GM12874 (cell line): ENCODE measurements around the gene PVRIG.

Source experiments
- TF ChIP-seq, protein P1 (sequence below): IDR thresholded peaks from 2 replicates; pipeline ENCODE4 v1.5.1; 2011; ENCODE audit warnings: low read depth, mild to moderate bottlenecking, control low read depth, low read length, moderate library complexity; ENCODE audit not compliant: insufficient read depth

PVRIG gene

GRCh38 chr7:100221231-100221718 lies 1.5 kb downstream of the PVRIG start:
- TF ChIP-seq, protein P1, sequence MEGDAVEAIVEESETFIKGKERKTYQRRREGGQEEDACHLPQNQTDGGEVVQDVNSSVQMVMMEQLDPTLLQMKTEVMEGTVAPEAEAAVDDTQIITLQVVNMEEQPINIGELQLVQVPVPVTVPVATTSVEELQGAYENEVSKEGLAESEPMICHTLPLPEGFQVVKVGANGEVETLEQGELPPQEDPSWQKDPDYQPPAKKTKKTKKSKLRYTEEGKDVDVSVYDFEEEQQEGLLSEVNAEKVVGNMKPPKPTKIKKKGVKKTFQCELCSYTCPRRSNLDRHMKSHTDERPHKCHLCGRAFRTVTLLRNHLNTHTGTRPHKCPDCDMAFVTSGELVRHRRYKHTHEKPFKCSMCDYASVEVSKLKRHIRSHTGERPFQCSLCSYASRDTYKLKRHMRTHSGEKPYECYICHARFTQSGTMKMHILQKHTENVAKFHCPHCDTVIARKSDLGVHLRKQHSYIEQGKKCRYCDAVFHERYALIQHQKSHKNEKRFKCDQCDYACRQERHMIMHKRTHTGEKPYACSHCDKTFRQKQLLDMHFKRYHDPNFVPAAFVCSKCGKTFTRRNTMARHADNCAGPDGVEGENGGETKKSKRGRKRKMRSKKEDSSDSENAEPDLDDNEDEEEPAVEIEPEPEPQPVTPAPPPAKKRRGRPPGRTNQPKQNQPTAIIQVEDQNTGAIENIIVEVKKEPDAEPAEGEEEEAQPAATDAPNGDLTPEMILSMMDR, result no peak

- TF ChIP-seq, protein P1, result no peak
Measured at GRCh38 chr7:100221767-100222444, 2.2 kb downstream of the PVRIG start.

DNA sequence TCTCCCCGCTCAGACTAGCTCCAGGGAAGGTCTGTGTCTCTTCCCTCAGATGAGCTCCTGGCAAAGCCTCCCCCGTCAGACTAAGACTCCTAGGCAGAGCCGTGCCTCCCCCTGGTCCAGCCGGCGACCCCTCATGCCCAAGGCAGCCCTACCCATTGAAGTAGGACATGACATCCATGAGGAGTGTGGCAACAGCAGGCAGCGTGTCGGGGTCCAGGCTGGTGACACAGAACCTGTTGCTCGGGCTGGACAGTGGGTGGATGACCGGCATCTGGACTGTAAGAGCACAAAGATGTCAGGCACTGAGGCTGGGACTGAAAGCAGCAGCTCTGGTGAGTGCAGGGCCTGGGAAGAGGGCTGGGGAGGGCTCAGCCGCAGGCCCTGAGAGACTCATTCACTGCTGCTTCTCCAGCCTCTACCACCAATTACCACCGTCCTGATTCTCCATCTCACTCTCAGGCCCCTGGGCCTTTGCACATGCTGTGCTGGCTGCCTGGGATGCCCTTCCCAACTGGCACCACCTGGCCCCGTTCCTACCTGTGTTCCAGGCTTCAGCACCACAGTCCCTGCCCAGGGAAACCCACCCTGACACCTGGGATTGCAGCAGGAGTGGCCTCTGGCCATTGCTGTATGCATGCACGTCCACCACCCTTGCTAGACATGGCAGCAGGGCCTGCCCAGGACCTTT lies 2.8 kb downstream of the PVRIG start:
- TF ChIP-seq, protein P1, result no peak

DNA sequence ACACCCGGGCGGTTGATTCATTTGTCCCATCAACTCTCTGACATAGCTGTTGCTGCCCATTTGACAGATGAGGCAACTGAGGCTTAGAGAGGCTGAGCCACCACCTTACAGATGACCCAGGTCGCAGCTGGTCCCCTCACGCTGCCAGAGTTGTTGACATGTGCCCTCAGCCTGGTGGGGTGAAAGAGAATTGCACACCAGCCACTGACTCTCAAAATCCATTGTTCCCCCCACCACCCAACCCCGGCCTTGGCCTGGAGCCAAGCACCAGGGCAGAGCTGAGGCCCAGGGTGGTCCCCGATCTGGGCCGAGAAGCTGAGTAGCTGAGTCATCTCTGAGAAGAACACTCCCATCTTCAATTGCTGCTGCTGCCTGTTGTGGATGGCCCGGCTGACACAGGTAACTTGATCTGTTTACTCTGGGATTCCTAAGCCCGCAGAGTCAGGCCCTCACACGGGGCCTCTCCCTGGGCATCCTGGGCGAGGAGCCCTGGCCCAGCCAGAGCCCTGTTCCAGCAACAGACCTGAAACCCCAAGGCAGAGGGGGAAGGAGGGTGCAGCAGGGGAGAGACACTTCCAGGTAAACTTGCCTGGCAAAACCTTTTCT lies 27.5 kb downstream of the PVRIG start:
- TF ChIP-seq, protein P1, result no peak

- TF ChIP-seq, protein P1, result no peak
Measured at GRCh38 chr7:100248483-100248882, 28.7 kb downstream of the PVRIG start.

GRCh38 chr7:100257017-100257416 lies 37.3 kb downstream of the PVRIG start:
- TF ChIP-seq, protein P1, result no peak

DNA sequence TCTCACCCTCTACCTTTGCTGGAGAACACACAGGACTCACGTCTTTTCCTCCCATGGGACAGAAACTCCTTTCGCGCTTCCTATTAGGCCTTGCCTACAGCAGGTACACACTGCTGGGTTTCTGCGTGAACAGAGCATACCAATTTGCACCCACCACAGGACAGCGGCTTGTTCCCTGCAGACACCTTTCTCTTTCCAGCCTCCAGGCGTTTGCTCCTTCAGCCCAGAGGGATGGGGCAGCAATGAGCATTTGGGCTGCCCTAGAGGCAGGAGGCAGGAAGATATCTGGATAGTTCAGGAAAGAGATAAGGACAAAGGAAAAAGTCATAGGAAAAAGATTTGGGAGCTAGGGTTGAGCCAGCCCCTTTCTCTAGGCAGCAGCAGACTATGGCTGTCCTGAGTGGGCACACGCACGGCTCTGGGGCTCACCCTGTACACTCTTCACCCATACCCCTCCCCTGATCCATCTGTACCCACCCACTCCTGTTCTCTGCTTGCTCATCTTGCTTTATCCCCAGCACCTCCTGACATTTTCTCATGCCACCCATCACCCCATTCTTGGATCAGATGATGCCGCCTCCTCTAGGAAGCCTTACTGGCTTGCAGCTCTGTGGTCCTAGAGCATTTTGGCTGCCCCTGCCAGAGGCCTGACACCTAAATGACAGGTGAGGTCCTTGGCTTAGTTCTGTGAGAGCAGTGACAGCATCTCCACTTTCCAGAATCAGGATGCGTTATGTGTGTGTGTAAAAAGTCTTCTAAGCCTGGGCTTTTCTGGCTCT lies 47.0 kb downstream of the PVRIG start:
- TF ChIP-seq, protein P1, result no peak
